ENCODE data around the gene PROS1.
"Not testable (repeated sequence)": the region's sequence is repeated elsewhere in the genome, so short reads cannot be mapped to it uniquely, and the experiment has no call there.

DNA sequence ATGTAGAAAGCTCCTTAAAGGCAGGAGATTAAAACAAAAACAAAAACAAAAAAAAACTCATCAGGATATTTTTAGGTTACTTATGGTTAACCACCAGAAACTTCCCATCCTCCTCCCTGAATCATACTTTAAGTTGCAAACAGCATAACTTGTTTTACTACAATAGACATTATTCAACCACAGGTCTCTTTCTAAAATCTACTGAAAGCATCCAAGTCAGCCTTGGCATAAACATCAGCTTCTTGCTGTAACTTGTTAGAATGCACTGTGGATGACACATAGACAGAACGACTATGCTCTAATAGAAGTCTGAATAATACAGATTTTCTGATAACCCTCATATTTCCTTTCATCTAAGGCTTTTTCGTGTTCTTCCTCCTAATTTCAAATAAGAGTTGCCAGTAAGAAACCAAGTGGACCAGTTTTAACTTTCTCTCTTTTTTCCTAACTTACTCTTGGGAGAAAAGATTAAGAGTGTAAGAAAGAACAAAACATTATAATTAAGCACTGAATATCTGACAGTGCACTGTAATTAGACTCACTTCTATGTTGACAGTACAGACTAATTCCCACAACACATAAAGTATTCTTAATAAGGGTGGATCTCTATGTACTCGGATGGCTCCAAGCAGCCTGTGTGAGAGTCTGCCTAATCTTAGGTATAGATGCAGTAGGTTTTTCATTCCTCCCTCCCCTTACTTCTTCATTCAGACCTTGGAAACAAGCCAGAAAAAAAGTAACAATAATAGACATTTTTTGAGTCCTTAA, 95.3 kb downstream of the PROS1 start:
- TF ChIP-seq POLR2A (IDR thresholded peaks at IDR 0.05); CTCF (IDR thresholded peaks at IDR 0.05 in 8 of 11, conservative IDR thresholded peaks at IDR 0.05 in 3 of 11): not testable (repeated sequence)
